Hematopoietic multipotent progenitor cell (in vitro differentiated cells): ENCODE data around the gene ARID1A. TPM values are rescaled to one million over a fixed set of nuclear protein-coding genes. Genes with fewer than 3 reads are reported as not detected.
A peak's percentile ranks its signal among the peaks of the same experiment; 100 is the strongest.
"Not testable (repeated sequence)": the region's sequence is repeated elsewhere in the genome, so short reads cannot be mapped to it uniquely, and the experiment has no call there.

Experiments
- DNase-seq, 3 donors: peaks; one replicate each; pipeline ENCODE4 v3.0.0-alpha.2; 2011 to 2015; ENCODE audit warnings: low read depth in 2 of 3, low spot score in 2 of 3
- total RNA-seq: library from RNA; depleted of rRNA; stranded (reverse); fragments of >200 nt; gene quantifications from one replicate; pipeline ENCODE4 v1.2.3, GENCODE V29; 2012

The ARID1A gene
- total RNA-seq, 1 donor: 126 TPM

DNA sequence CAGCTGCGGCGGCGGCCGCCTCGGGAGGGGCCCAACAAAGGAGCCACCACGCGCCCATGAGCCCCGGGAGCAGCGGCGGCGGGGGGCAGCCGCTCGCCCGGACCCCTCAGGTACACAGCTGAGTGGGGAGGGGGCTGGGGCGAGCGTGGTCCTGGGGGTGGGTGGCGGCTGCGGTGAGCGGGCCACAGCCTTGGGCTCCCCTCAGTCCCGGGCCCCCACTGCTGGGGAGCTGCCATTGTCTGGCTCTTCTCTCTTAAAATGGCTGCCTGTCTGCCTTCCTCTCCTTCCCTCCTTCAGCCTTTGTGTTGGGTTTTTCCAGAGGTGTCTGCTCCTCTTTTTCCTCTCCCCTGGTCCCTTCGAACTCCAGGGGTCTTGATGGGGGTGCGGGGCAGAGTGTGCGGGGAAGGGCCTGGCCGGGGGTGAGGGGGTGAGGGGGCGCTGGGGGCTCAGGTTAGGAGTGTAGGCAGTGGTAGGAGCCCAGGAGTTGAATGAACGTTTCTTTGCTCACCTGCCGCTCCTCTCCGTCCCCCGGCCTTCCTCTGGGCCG lies 1.7 kb downstream of the ARID1A start:
- no peak for DNase-seq

DNA sequence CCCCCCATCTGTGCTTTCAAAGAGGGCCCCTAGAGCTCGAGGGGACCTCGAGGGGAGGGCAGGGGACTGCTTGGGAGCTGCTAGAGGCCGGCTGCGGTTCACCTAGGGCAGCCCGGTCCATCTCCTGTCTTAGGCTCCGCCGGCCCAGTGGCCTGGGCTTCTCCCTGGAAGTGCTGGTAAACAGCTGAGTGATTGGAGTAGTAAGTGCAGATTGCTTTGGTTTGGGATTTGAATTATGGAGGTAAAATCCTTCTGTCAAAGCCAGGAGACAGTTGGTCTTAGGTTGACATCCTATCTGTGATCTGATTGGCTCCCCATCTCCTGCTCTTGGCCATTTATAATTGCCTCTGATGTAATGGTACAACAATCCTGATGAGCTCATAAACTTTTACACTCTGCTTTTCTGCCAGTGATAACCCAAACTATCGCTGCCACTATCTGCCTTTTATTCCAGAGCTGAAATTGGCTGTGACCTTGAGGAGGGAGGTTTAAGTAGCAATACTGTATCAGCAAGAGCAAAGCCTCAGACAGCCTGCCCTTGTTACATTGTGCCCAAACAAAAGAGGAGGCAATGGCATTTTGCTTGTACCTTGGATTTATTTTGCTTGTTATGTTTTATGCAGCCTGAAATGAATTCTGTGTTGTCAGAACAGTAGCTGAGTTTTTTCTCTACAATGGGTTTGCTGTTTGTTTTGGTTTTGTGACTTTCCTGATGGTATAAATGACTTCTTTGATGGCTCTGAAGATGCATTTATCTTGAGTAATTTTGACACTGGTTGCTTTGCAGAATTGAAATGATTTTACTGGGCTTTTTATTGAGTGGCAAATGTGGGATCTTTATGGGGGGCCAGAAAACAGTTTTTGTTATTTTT lies 2.4 kb downstream of the ARID1A start:
- DNase-seq: peak; percentile 32 to 88 (median 74)

DNA sequence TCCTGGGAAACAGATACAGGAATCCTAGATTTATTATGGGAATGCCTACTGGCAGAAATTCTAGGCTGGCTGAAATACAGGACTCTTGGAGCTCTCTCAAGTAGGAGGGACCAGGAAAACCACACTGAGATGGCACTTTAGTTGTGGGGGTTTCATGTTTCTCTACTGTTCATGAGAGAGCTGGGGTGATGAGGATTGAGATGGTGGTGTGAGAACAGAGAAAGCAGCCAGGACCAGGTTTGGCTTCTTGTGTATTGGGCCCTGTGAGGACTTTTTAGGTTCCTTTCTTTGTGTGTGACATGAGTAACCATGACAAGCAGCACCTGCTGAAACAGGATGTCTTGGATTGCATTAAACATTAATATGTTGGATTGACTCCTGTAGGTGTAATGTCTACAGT lies 4.9 kb downstream of the ARID1A start:
- no peak for DNase-seq

DNA sequence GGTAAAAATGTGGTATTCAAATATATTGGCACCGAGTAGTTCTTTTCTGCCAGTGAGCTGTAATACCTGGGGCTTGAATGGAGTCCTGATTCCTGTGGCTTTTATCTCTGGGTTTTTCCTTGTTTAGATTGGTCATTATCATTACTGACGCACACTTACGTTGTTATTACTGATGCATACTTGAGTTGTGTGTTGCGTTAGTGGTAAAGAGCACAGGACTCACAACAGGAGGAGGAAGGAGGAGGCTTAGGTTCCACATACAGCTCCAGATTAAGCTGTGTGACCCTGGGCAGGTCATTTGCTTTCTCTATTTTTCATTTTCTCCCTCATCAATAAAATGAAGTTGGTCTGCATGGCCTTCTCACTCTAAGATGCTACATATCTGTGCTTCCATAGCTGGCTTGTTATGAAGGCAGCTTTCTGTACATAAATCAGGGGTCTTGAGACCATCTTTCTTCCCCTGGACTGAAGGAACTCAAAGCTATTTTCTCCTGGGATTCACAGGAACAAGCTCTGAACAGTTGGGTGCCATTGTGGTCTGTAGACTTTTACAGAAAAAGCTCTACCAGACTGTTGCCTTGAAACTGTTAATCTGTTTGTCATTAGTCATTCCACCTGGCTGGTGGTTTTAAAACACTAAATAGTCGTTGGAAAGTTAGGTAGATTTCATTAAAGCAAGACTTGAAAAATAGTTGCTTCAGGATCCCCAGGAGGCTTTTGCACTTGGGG lies 5.6 kb downstream of the ARID1A start:
- DNase-seq: no peak

DNA sequence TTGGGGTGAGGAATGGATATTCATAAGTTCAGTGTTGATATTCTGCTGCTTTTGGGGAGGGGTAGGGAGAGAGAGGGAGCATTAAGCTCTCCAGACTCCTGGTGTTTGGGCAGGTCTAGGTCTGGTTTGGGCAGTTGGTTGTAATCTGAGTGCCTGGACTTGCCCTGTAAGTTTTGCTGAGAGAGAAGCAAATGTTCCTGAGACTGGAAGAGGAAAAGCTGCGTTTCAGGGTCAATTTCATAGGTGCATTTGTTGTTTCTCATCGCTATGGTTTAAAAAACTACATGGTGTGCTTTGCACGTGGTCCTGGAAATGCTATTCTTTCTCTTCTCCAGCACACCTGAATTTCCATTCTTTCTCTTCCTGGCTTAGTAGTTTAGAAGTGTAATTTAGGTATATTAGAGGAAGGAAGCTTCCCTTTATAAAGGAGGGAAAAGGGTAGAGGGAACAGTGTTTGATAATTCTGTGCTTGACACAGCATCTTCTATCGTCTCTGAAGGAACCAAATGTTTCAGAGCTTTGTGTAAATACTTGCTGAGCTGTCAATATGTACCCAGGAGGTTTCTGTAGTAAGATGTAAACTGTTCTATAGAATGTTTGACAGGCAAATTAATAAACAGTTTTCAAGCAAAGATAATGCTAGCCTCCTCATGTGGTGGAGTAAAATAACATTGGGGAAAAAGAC lies 6.3 kb downstream of the ARID1A start:
- DNase-seq: no peak

DNA sequence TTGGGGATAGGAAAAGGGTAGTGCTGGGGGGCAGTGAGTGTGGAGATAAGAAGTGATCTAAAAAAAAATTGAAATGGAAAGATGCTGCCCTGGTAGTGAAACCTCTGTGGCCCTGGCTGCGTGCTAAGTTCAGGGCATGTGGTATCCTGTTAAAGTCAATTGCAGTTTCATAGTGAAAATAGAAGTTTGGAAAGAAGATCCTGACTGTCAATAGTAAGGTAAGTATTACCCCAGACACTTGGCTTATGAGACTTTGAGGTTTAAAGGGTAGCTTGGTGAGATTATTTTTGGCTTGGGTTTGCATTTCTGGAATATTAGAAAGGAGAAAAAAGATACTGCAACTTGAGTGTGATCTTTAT lies 6.8 kb downstream of the ARID1A start:
- no peak for DNase-seq

DNA sequence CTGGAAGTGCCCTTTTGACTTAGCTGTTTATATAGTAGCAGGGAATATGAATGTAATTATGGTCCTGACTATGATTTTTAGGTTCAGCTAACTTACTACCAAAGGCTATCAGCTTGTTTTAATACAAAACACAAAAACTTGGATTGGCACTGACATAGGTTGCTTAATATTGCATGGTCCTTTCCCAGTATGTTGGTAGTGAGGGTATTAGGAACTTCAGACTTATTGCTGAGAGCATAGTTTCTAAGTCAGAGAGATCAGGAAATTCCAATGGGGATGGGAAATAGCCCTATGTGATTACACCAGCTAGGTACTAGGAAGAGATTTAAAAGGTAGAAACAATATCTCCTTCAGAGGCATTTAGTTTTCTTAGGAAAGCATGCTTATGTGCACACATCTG lies 7.7 kb downstream of the ARID1A start:
- DNase-seq: no peak

DNA sequence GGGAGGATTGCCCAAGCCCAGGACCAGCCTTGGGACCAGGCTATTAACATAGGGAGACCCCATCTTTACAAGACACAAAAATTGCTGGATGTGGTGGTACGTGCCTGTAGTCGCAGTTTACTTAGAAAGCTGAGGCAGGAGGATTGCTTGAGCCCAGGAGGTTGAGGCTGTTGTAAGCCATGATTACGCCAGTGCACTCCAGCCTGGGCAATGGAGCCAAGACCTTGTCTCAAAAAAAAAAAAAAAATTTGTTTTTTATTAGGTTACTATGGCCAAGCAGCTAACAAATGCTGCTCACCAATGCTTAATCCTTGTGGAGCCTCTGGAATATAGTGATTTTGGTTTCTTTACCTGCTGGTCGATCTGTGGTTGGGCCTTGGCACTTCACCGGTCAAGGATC lies 8.8 kb downstream of the ARID1A start:
- no peak for DNase-seq

DNA sequence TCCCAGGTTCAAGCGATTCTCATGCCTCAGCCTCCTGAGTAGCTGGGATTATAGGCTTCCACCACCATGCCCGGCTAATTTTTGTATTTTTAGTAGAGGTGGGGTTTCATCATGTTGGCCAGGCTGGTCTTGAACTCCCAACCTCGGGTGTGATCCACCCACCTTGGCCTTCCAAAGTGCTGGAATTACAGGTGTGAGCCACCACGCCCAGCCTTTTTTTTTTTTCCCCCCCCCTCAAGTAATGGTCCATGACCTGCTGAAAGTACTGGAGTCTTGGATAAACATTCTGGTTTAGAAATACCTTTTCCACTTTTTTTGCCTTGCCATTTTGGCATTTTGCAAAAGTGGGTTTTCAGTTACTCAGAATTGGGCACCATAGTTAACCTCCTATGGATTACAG lies 9.4 kb downstream of the ARID1A start:
- DNase-seq: not testable (repeated sequence)

DNA sequence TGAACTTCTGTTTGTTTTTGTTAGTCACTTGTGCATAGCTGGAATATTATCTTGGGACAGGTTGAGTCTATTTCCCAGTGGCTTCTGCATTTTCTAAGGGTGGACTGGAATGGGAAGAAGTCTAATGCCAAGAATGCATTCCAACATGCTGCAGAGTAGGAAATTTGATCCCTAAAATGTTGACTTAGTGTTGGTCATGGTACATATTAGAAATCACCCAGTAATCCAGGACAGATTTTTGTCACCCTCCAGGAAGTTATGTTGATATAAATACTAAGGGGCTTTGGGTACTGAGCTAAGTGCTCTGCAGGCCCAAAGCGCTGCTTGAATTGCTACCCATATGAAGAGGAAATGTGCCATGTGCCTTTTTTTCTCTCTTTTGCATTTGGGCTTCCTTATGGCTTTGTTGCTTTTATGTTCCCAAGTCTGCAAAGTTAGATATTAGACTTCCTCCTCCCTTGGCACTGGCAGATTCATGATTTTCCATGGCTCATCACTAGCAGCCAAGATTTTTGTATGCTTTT lies 10.0 kb downstream of the ARID1A start:
- DNase-seq: no peak

DNA sequence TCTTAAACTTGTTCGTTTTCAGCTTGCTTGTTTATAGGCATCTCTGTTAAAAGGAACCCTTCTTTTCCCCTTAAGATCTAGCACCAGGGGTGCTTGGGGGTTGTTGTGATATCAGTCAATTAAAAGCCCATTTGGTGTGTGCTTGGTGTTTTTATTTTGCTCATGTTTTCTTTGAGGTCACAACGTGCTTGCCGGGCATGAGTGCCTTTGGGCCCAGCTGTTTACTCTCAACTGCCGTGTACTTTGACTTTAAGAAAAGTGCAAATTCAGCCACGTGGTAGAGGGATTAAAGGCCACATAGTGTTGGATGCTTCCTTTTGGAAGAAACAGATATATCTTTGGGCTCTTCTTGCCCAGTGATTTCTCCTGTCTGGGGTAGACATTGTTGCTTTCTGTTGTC lies 10.5 kb downstream of the ARID1A start:
- DNase-seq: no peak

DNA sequence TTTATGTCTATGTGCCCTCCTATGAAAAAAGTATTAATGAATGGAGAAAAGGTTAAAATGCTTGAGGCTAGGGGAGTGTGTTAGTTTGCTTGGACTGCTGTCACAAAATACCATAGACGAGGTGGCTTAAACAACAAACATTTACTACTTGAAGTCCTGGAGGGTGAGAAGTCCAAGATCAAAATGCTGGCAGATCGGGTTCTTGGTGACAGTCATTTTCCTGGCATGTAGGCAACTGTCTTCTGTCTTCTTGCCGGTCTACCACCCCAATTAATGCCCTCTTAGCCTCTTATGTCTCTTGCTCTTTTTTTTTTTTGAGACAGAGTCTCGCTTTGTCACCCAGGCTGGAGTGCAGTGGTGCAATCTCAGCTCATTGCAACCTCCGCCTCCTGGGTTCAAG lies 15.0 kb downstream of the ARID1A start:
- no peak for DNase-seq

DNA sequence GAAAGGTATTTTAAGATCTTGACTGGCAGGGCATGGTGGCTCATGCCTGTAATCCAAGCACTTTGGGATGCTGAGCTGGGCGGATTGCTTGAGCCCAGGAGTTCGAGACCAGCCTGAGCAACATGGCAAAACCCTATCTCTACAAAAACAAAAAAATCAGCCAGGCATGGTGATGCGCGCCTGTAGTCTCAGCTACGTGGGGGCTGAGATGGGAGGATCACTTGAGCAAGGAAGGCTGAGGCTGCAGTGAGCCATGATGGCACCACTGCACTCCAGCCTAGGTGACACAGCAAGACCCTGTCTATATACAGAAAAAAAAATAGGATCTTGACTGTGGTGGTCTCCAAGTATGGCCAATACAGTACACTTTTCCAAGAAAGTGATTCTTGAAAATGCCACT lies 16.0 kb downstream of the ARID1A start:
- no peak for DNase-seq

DNA sequence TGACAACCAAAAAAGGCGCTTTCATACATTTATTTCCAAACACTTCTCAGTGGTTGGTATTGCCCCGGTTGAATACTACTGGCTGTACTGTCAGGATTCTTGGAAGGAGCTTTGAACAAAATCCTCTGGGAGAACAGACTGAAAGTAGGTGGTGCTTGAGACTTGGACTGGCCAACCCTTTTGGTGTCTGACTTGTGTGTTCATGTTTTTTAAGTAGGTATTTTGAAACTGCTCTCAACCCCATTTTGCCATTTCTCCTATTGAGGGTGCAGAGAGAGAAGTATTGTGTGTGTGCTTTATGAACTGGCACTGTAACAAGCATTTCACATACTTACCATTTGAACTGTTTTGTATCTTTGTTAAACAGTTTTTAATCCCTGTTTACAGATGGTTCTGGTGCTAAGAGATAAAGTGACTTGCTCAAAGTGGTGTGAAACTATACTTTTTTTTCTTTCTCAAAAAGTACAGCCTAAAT lies 21.2 kb downstream of the ARID1A start:
- DNase-seq: peak in 1 of 3 donors; percentile 59

DNA sequence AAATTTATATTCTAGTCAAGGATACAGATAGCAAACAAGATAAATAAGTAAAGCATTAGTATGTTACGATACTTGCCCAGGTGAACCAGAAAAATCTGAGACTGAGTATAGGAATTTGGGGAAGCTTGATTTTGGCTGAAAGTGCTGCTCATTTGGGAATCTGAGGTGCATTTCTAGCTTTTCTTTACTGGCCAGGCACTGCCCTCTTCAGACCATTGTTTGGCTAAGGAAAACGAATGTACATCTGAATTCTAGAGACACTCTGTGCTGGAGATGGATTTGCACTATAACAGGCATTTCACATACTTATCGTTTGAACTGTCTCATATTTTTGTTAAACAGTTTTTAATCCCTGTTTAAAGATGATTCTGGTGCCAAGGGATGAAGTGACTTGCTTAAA lies 23.4 kb downstream of the ARID1A start:
- DNase-seq: no peak

DNA sequence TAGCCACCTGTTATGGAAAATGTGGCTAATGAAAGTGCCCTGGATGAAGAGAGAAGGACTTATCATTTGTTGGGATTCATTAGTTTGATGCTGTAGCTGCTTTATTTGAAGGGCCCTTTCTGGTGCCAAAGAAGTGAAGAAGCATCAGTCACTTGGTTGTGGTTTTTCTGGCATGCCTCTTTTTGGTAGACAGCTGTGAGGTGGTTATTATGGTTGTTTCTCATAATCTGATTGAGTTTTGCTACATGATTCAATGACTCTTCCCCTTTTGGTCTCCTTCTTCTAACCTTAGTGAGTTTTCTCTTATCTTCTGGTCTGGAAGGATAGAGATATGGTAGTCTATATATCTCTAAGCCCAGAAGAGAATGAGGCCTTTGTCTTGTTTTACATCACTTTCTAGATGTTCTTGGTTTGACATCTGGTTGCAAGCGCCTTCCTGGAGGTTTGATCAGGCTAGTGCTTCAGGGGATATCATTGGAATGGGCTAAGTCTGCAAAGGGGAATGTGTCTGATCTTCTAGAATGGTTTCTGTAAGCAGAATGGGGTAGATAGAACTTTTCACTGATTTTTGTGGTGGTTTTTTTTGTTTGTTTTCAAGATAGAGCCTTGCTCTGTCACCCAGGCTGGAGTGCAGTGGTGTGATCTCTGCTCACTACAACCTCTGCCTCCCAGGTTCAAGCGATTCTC lies 26.0 kb downstream of the ARID1A start:
- DNase-seq: peak in 1 of 3 donors; percentile 66

DNA sequence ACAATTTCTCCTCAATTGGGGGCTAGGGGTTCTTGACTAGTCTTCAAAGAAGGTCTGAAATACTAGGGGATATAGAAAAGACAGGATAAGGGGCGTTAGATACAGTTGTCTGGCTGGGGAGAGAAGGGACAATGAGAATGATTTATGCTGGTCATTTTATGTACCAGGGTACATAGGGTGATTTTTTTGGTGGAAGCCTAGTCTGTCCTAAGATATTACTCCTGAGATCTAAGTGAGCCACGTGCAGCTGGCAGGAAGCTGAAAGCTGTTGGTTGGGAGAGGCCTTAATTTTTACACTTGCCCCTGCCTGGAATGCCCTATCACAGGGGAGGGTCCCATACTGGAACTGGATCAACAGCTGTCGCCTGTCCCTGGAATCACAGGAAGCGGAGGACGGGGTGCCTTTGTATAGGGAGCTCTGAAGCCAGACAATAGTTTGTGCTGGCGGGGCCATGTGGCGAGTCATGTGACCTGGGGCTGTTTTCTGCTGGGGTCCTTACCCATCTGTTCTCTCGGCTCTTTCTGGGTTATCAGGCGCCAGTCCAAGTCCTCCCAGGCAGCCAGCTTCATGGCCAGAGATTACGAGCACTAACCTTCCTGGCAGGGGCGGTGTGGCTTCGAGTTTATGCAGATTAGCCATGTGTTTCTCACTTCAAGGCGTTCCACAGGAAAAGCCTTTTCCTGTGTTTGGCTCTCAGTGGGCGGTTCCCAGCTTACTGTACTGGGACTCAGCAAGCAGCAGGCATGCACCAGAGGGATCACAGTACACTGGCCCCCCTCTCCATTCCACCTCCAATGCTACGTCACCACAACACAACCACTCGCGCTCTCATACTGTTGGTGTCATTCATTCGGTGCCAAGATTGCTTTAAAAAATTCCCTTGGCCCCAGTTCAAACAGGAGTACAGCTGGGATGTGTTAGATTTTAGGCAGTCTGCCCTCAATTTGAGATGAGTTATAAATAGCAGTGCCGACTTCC lies 27.5 kb downstream of the ARID1A start:
- DNase-seq: peak in 2 of 3 donors; percentile 75 to 81

DNA sequence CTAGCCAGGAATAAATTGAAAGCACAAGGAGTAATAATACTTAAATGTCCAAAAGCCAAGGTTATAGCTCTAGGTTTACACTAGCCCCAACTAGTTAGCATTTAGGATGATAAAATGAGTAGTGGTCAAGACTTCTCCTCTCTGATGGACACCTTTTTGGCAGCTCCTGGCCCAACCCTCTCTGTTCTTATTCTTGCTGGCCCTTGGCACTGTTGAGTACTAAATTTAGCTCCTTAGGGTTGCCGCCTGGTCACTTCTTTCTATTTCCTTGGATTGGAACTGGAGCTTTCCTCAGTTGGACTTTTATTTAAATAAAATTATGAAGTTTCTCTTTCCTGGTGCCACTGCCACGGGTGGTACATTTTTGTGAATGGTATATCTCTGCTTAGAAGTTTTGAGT lies 28.3 kb downstream of the ARID1A start:
- DNase-seq: no peak

DNA sequence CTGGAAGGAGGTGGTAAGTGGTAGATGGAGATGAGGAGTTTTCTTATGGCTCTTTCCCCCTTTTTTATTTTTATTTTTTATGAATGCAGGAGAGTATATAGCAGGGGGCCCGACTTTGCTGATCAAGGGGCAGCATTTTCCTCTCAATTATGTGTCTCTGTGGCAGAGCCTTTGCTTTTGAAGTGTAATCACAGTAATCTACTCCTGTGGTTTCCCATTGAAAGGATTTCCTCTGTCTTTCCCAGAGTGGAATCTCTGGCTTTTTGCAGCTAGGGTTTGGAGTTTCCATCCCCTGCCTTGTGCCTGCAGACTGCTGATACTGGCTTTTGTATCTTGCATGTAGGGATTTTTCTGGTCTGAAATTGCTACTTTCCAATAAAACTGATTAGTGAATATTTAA lies 29.1 kb downstream of the ARID1A start:
- DNase-seq: no peak
